K562 (cell line): ENCODE measurements around the gene RGS9. TPM values are rescaled to one million over a fixed set of nuclear protein-coding genes. Genes with fewer than 3 reads are reported as not detected.
A peak's percentile ranks its signal among the peaks of the same experiment; 100 is the strongest.

ENCODE experiments used
- ARID2 ChIP-seq: fragments of 450-650 bp; IDR thresholded peaks from 2 replicates; pipeline ENCODE4 v1.6.1; 2017; ENCODE audit warnings: antibody characterized with exemption, mild to moderate bottlenecking
- BHLHE40 ChIP-seq: IDR thresholded peaks from 2 replicates; pipeline ENCODE4 v1.6.1; 2011; ENCODE audit warnings: low read length, improper control_type of control experiment
- CTBP1 ChIP-seq: fragments of 450-650 bp; IDR thresholded peaks from 2 replicates; pipeline ENCODE4 v1.6.1; 2016; ENCODE audit warnings: borderline replicate concordance
- JUN ChIP-seq, 2 experiments: sonication (generic) in 1 of 2; formaldehyde crosslinking in 1 of 2; IDR thresholded peaks; 2 replicates each; pipeline versions ENCODE4 v1.6.1 to v1.8.0; 2012 to 2022; ENCODE audit warnings: borderline replicate concordance in 2 of 2, mild to moderate bottlenecking in 2 of 2, improper control_type of control experiment in 1 of 2, low read depth in 1 of 2, low read length in 1 of 2, missing genetic modification reagents in 1 of 2
- KAT2B ChIP-seq: IDR thresholded peaks from one replicate; pipeline ENCODE4 v1.6.1; 2012; ENCODE audit warnings: low read depth, mild to moderate bottlenecking, control low read depth, inconsistent platforms, low read length, moderate library complexity
- MYC ChIP-seq, 2 experiments: fragments of 250-450 bp in 1 of 2; sonication (Bioruptor Pico) in 1 of 2; IDR thresholded peaks; 2 replicates each; pipeline versions ENCODE4 v1.5.1 to v1.6.1; 2012 to 2021; ENCODE audit warnings: low read depth in 2 of 2, borderline replicate concordance in 1 of 2, improper control_type of control experiment in 1 of 2, low read length in 1 of 2, mild to moderate bottlenecking in 1 of 2, moderate library complexity in 1 of 2
- polyA plus RNA-seq, 8 experiments: library from polyadenylated mRNA; depleted of rRNA in 4 of 8; stranded (reverse) in 5 of 8; unstranded in 3 of 8; fragments of >200 nt; fragmentation: Nextera tagmentation in 2 of 8; fragmentation: Illumina TruSeq in 1 of 8; extraction: Ambion mirVana in 2 of 8; extraction: Trizol in 1 of 8; gene quantifications; 2 replicates each; pipeline versions ENCODE4 v1.2.1 to v1.2.3, GENCODE V29; 2011 to 2014; ENCODE audit warnings: inconsistent platforms in 1 of 8, missing spikeins in 1 of 8
- total RNA-seq, 7 experiments: library from RNA; depleted of rRNA in 6 of 7; stranded (reverse); fragments of >200 nt in 6 of 7; fragmentation: Illumina TruSeq in 2 of 7; extraction: Trizol in 2 of 7; gene quantifications; 2 replicates each; pipeline versions ENCODE4 v1.2.1 to v1.2.3, GENCODE V29; 2011 to 2021; ENCODE audit warnings: low replicate concordance in 1 of 7
- TF ChIP-seq, protein P1 (sequence below), 3 experiments: IDR thresholded peaks in 2 of 3; conservative IDR thresholded peaks in 1 of 3; 2 replicates each; pipeline ENCODE4 v1.5.1; 2011 to 2012; ENCODE audit warnings: low read length in 3 of 3, mild to moderate bottlenecking in 3 of 3, control low read depth in 2 of 3, improper control_type of control experiment in 1 of 3, inconsistent platforms in 1 of 3, low read depth in 1 of 3, mixed read lengths in 1 of 3, moderate library complexity in 1 of 3; ENCODE audit not compliant: insufficient read depth in 2 of 3

RGS9 gene
- total and polyA plus RNA-seq, 9 of the 15 experiments (the other 6 are each of a cell fraction or from before 2014, with no cell fraction given): 0.18 to 1.4 (median 0.55) TPM

GRCh38 chr17:65194670-65195334, 57.6 kb downstream of the RGS9 start (continued):
- TF ChIP-seq JUN (IDR thresholded peaks at IDR 0.05; ENCODE audit: borderline replicate concordance, low read depth, low read length): no peak
- TF ChIP-seq JUN (CRISPR knock-in tag; IDR thresholded peaks at IDR 0.05; ENCODE audit: borderline replicate concordance): no peak
- peak; percentile 63; the same call in 1 of the 2 replicates for TF ChIP-seq ARID2
- TF ChIP-seq MYC (IDR thresholded peaks at IDR 0.05; ENCODE audit: low read depth, low read length): no peak
- TF ChIP-seq MYC (CRISPR knock-in tag; IDR thresholded peaks at IDR 0.05; ENCODE audit: borderline replicate concordance, low read depth): no peak
- TF ChIP-seq, protein P1, sequence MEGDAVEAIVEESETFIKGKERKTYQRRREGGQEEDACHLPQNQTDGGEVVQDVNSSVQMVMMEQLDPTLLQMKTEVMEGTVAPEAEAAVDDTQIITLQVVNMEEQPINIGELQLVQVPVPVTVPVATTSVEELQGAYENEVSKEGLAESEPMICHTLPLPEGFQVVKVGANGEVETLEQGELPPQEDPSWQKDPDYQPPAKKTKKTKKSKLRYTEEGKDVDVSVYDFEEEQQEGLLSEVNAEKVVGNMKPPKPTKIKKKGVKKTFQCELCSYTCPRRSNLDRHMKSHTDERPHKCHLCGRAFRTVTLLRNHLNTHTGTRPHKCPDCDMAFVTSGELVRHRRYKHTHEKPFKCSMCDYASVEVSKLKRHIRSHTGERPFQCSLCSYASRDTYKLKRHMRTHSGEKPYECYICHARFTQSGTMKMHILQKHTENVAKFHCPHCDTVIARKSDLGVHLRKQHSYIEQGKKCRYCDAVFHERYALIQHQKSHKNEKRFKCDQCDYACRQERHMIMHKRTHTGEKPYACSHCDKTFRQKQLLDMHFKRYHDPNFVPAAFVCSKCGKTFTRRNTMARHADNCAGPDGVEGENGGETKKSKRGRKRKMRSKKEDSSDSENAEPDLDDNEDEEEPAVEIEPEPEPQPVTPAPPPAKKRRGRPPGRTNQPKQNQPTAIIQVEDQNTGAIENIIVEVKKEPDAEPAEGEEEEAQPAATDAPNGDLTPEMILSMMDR (IDR thresholded peaks at IDR 0.05 in 2 of 3, conservative IDR thresholded peaks at IDR 0.05 in 1 of 3; ENCODE audit: insufficient read depth in 2 of 3, low read depth in 1 of 3, low read length in 3 of 3): peak; percentile 57 to 86 (median 83); a peak in 5 of 6 replicates
- peak; percentile 24; the same call in 1 of the 2 replicates for TF ChIP-seq BHLHE40
- TF ChIP-seq CTBP1: peak; percentile 13; the same call in 1 of the 2 replicates
- no peak for TF ChIP-seq KAT2B
